C4-2B (cell line): ENCODE data around the gene IL16.

ENCODE experiments used
- ZFX ChIP-seq: fragments of 450-650 bp; IDR thresholded peaks from 2 replicates; pipeline ENCODE4 v1.6.1; 2017
- TF ChIP-seq, protein P1 (sequence below): fragments of 450-650 bp; conservative IDR thresholded peaks from 2 replicates; pipeline ENCODE4 v1.5.1; 2017; ENCODE audit warnings: mild to moderate bottlenecking

DNA sequence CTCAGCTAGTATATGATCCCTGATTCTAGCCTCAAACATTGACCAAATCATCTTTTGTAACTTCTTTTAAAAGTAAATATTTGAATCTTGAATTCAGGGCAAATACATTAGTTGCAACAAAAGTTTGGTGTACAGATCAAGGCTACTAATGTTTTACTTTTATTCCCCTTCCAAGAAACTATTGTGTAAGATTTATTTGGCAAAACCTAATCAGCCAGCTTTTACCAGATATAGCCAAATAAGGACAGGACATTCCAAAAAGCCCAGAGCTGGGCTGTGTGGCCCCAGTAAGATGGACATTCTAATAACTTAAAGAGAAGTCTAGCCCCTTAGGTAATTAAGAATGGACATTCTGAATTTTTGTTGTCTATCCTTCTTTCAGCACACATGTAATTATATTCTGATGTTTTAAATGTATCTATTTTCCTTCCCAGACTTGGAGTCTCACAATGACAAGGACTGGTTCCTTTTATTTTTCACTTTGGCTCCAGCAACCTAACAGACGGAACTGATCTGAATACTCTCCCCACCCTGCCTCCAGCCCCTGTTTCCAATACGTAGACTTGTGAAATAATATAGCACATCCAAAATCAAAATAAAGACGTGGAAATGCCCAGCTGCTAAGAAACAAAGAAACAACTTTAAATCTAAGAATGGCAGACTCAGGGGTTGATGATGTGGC, 79.2 kb downstream of the IL16 start:
- TF ChIP-seq, protein P1, sequence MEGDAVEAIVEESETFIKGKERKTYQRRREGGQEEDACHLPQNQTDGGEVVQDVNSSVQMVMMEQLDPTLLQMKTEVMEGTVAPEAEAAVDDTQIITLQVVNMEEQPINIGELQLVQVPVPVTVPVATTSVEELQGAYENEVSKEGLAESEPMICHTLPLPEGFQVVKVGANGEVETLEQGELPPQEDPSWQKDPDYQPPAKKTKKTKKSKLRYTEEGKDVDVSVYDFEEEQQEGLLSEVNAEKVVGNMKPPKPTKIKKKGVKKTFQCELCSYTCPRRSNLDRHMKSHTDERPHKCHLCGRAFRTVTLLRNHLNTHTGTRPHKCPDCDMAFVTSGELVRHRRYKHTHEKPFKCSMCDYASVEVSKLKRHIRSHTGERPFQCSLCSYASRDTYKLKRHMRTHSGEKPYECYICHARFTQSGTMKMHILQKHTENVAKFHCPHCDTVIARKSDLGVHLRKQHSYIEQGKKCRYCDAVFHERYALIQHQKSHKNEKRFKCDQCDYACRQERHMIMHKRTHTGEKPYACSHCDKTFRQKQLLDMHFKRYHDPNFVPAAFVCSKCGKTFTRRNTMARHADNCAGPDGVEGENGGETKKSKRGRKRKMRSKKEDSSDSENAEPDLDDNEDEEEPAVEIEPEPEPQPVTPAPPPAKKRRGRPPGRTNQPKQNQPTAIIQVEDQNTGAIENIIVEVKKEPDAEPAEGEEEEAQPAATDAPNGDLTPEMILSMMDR = no peak
- TF ChIP-seq ZFX = no peak
